Measurements from ENCODE around the gene ACOXL.

GRCh38 chr2:110836671-110837070, 104.3 kb downstream of the ACOXL start:
- no peak for TF ChIP-seq CTCF (IDR thresholded peaks at IDR 0.05)
- no peak for TF ChIP-seq POLR2A (IDR thresholded peaks at IDR 0.05)
